Natural killer cell (primary cell): ENCODE data around the gene DNASE1L1. TPM values are rescaled to one million over a fixed set of nuclear protein-coding genes. Genes with fewer than 3 reads are reported as not detected.

Experiments
- ATAC-seq, 3 donors: fragments of 150-1000 bp in 2 of 3; fragments of 200-7000 bp in 1 of 3; cut with Tn5 transposase; 1 replicate in 1 of 3; 2 replicates in 2 of 3; pipeline ENCODE4 v1.10.0; 2021; ENCODE audit warnings: mild to moderate bottlenecking in 2 of 3, moderate library complexity in 2 of 3
- DNase-seq, 2 donors: peaks; one replicate each; pipeline versions ENCODE4 v3.0.0 to v3.0.0-alpha.2; 2013 to 2021; ENCODE audit warnings: mixed read lengths in 1 of 2
- H3K27ac ChIP-seq: one replicate; pipeline ENCODE4 v1.5.1; 2013; ENCODE audit warnings: mild to moderate bottlenecking, low read length
- H3K27me3 ChIP-seq: one replicate; pipeline ENCODE4 v1.6.1; 2013; ENCODE audit warnings: low read length; ENCODE audit not compliant: control insufficient read depth, insufficient read depth
- H3K36me3 ChIP-seq: one replicate; pipeline ENCODE4 v1.6.1; 2013; ENCODE audit warnings: low read length; ENCODE audit not compliant: control insufficient read depth, insufficient read depth
- H3K4me1 ChIP-seq: one replicate; pipeline ENCODE4 v1.6.1; 2013; ENCODE audit warnings: low read length; ENCODE audit not compliant: control insufficient read depth, insufficient read depth
- H3K4me3 ChIP-seq: one replicate; pipeline ENCODE4 v1.5.1; 2013; ENCODE audit warnings: low read length
- H3K9me3 ChIP-seq: one replicate; pipeline ENCODE4 v1.6.1; 2013; ENCODE audit warnings: low read length; ENCODE audit not compliant: control insufficient read depth, insufficient read depth
- H3K27ac Mint-ChIP-seq, 2 donors: one replicate each; pipeline ENCODE4 v1.8.0; 2022; ENCODE audit warnings: mild to moderate bottlenecking in 2 of 2, mixed read lengths in 2 of 2, moderate library complexity in 1 of 2
- H3K27me3 Mint-ChIP-seq, 2 donors: one replicate each; pipeline ENCODE4 v1.8.0; 2022; ENCODE audit warnings: low read depth in 2 of 2, mixed read lengths in 2 of 2
- H3K36me3 Mint-ChIP-seq: one replicate; pipeline ENCODE4 v1.8.0; 2022; ENCODE audit warnings: mixed read lengths
- H3K4me1 Mint-ChIP-seq, 2 donors: one replicate each; pipeline ENCODE4 v1.8.0; 2022; ENCODE audit warnings: mixed read lengths in 2 of 2
- H3K4me3 Mint-ChIP-seq: one replicate; pipeline ENCODE4 v1.8.0; 2022; ENCODE audit warnings: mild to moderate bottlenecking, moderate library complexity, mixed read lengths
- H3K9me3 Mint-ChIP-seq, 2 donors: one replicate each; pipeline ENCODE4 v1.8.0; 2022; ENCODE audit warnings: mixed read lengths in 2 of 2
- WGBS: methylation state at CpG from one replicate; pipeline ENCODE4 v1.1.7; 2013; ENCODE audit warnings: missing lambda C conversion rate; ENCODE audit not compliant: insufficient coverage; 5-methylcytosine and 5-hydroxymethylcytosine counted together
- intact Hi-C: fragments of 100-400 bp; cut with micrococcal nuclease; formaldehyde crosslinking; loops from one replicate; pipeline ENCODE4 v1.14.2; 2022
- total RNA-seq, 4 donors: library from RNA; stranded (reverse); fragments of 120-200 nt in 1 of 4; gene quantifications; one replicate each; pipeline versions ENCODE4 v1.2.3 to v1.2.4, GENCODE V29; 2013 to 2022
- TF ChIP-seq, protein P1 (sequence below): fragments of 200-600 bp; IDR thresholded peaks from one replicate; pipeline ENCODE4 v1.8.0; 2022; ENCODE audit warnings: antibody characterized with exemption

The DNASE1L1 gene
- total RNA-seq, 3 donors from 2014 or later (not counting 1 experiment from before 2014, with no cell fraction given) = 16.7 to 19.6 (median 16.8) TPM

DNA sequence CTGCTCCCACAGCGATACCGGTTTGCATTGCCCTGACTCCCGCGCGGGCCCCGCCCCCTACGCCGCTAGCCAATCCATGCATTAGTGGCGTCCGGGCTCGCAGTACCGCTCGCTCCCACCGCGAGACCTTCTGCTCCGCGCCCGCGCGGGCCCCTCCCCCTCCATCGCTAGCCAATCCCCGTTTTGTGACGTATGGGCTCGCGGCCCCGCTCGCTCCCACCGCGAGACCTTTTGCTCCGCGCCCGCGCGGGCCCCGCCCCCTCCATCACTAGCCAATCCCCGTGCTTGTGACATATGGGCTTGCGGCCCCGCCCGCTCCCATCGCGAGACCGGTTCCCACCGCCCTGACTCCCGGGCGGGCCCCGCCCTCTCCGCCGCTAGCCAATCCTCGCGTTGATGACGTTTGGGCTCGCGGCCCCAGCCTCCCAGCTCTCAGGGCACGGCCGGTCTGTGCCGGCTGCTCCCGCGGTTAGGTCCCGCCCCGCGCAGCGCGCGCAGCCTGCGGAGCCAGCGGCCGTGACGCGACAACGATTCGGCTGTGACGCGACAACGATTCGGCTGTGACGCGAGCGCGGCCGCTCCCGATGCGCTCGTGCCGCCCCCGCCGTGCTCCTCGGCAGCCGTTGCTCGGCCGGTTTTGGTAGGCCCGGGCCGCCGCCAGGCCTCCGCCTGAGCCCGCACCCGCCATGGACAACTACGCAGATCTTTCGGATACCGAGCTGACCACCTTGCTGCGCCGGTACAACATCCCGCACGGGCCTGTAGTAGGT lies 30.1 kb downstream of the DNASE1L1 start, which contains the start of gene EMD:
EMD (plus strand) TSS at position 497 of the 770 bp plus-strand sequence; CDS start at position 687, 190 bp downstream.
- WGBS = under 1% methylated on average over 103 of the region's 103 CpGs
- H3K9me3 ChIP-seq = no peaks in the 10 kb centered on the region
- H3K9me3 Mint-ChIP-seq = no peaks in the 10 kb centered on the region

DNA sequence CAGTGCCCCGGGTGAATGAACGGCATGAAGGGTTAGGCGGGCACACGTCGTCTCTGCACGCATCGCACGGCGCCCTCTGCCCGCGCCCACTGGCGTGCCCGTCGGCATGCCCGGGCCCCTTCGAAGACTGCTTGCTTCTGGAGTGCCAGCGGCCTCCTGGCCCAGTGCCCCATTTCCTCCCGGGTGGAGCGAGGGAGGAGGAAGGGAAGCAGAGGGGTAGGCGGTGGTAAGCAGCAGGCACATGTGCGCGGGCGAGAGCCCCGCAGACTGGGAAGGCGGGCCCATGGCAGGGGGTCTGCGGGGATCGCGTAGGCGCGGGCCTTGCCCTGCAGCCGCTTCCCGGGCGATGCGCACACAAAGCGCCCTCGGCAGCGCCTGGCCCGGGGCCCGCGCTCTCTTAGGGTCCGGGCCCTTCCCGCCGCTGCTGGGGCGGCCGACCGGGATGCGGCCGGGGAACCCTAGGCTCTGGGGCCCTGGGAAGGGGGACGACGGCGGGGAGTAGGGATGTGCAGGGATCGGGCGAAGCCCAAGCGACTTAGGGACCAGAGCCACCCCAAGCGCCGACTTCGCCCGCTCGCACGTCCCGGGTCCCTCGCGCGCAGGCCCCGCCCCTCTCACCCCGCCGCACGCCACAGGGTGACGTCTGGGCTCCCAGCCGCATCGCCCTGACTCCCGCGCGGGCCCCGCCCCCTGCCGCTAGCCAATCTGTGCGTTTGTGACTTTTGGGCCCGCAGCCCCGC lies 30.8 kb downstream of the DNASE1L1 start:
- DNase-seq = peak; percentile 39 to 76

More for the DNA sequence above, 30.1 kb downstream of the DNASE1L1 start, which contains the start of gene EMD:
- Histone ChIP-seq H3K36me3 (peaks cover 6% of the 10 kb centered on the region), H3K27ac (peak within 1 kb of the TSS; percentile 97), H3K4me1 (peaks cover 38% of the 10 kb centered on the region), H3K4me3 (peak within 1 kb of the TSS; percentile 67), H3K27me3 (no peaks in the 10 kb centered on the region)
- peaks cover 11 to 12% of the 10 kb centered on the region in 2 donors for H3K4me1 Mint-ChIP-seq
- H3K27me3 Mint-ChIP-seq = no peaks in the 10 kb centered on the region
- ATAC-seq (peak; percentile 76 to 91 (median 79)), DNase-seq (peak; percentile 93 to 97)
- TF ChIP-seq, protein P1, sequence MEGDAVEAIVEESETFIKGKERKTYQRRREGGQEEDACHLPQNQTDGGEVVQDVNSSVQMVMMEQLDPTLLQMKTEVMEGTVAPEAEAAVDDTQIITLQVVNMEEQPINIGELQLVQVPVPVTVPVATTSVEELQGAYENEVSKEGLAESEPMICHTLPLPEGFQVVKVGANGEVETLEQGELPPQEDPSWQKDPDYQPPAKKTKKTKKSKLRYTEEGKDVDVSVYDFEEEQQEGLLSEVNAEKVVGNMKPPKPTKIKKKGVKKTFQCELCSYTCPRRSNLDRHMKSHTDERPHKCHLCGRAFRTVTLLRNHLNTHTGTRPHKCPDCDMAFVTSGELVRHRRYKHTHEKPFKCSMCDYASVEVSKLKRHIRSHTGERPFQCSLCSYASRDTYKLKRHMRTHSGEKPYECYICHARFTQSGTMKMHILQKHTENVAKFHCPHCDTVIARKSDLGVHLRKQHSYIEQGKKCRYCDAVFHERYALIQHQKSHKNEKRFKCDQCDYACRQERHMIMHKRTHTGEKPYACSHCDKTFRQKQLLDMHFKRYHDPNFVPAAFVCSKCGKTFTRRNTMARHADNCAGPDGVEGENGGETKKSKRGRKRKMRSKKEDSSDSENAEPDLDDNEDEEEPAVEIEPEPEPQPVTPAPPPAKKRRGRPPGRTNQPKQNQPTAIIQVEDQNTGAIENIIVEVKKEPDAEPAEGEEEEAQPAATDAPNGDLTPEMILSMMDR = no peak
- intact Hi-C loops = loop anchor here (1.0 to 10.0 kb wide), 2 partner anchors 10 to 284 kb away; partner anchors contain the start of gene MECP2
- no peaks in the 10 kb centered on the region for H3K36me3 Mint-ChIP-seq
- peak within 1 kb of the TSS; percentile 80 to 91 for H3K27ac Mint-ChIP-seq
- H3K4me3 Mint-ChIP-seq = peak within 1 kb of the TSS; percentile 88

GRCh38 chrX:154376774-154377173 lies 32.3 kb downstream of the DNASE1L1 start:
- Histone ChIP-seq H3K4me3 (no peak overlapping the region), H3K27ac (no peak overlapping the region), H3K36me3 (peaks cover 6% of the 10 kb centered on the region), H3K4me1 (peaks cover 60% of the 10 kb centered on the region), H3K27me3 (no peaks in the 10 kb centered on the region), H3K9me3 (no peaks in the 10 kb centered on the region)
- Mint-ChIP-seq H3K9me3 (no peaks in the 10 kb centered on the region), H3K4me3 (no peak overlapping the region), H3K36me3 (no peaks in the 10 kb centered on the region), H3K4me1 (peaks cover 19 to 25% of the 10 kb centered on the region in 2 donors), H3K27ac (peak overlapping the region in 1 of 2 donors; percentile 80), H3K27me3 (no peaks in the 10 kb centered on the region)
- no peak for ATAC-seq
- 96% methylated on average over 3 of the region's 3 CpGs for whole genome bisulfite sequencing
- intact Hi-C loops = loop anchor here (10.0 kb wide), 1 partner anchor 282 kb away; the partner anchor contains the start of gene MECP2
- TF ChIP-seq, protein P1 = no peak
- no peak for DNase-seq

More for the DNA sequence above, 30.8 kb downstream of the DNASE1L1 start:
- H3K27me3 ChIP-seq = no peaks in the 10 kb centered on the region
- H3K4me1 ChIP-seq = peaks cover 45% of the 10 kb centered on the region
- Mint-ChIP-seq H3K4me3 (peak overlapping the region; percentile 88), H3K4me1 (peaks cover 11 to 14% of the 10 kb centered on the region in 2 donors), H3K27me3 (no peaks in the 10 kb centered on the region), H3K36me3 (no peaks in the 10 kb centered on the region), H3K27ac (peak overlapping the region; percentile 80 to 91), H3K9me3 (no peaks in the 10 kb centered on the region)
- H3K36me3 ChIP-seq = peaks cover 6% of the 10 kb centered on the region
- intact Hi-C loops = loop anchor here (1.0 to 10.0 kb wide), 2 partner anchors 9 to 283 kb away; partner anchors contain the start of gene MECP2
- H3K27ac ChIP-seq = peak overlapping the region; percentile 96
- TF ChIP-seq, protein P1 = no peak
- H3K9me3 ChIP-seq = no peaks in the 10 kb centered on the region
- WGBS = under 1% methylated on average over 79 of the region's 79 CpGs
- peak overlapping the region; percentile 31 for H3K4me3 ChIP-seq
- no peak for ATAC-seq
